ENCODE data around the gene PPP2R3B. TPM values are rescaled to one million over a fixed set of nuclear protein-coding genes. Genes with fewer than 3 reads are reported as not detected.
A peak's percentile ranks its signal among the peaks of the same experiment; 100 is the strongest.
"Not testable (repeated sequence)": the region's sequence is repeated elsewhere in the genome, so short reads cannot be mapped to it uniquely, and the experiment has no call there.

PPP2R3B gene
- total and polyA plus RNA-seq, 7 experiments from 2014 or later, result 7.3 to 53.5 (median 30.0) TPM

GRCh38 chrX:308821-309520 is 77.7 kb downstream of the PPP2R3B start:
- Mint-ChIP-seq H3K9me3 (peaks cover 0 to 7% (median 0%) of the 10 kb centered on the region in 11 donors), H3K27ac (no peak overlapping the region), H3K36me3 (peaks cover 14 to 42% (median 25%) of the 10 kb centered on the region in 5 donors), H3K27me3 (no peaks in the 10 kb centered on the region), H3K4me3 (no peak overlapping the region), H3K4me1 (peaks cover 0 to 4% (median 0%) of the 10 kb centered on the region in 7 donors)
- no peak overlapping the region for H3K4me3 ChIP-seq (ENCODE audit: low read length)
- ATAC-seq (no peak), DNase-seq (no peak)
- intact Hi-C loops (cut with micrococcal nuclease), result no loop called here
- no peaks in the 10 kb centered on the region for H3K27me3 ChIP-seq (ENCODE audit: control insufficient read depth in 2 of 2, insufficient read depth in 2 of 2, low read length in 2 of 2)
- peaks cover 8 to 80% (median 27%) of the 10 kb centered on the region in 3 experiments for H3K36me3 ChIP-seq (ENCODE audit: control insufficient read depth in 2 of 3, insufficient read depth in 3 of 3, low read length in 3 of 3)
- no peaks in the 10 kb centered on the region for H3K9me3 ChIP-seq (ENCODE audit: control insufficient read depth in 2 of 3, low read length in 3 of 3)
- no peaks in the 10 kb centered on the region for H3K4me1 ChIP-seq (ENCODE audit: control insufficient read depth in 2 of 2, insufficient read depth in 2 of 2, low read length in 2 of 2)
- H3K27ac ChIP-seq (ENCODE audit: low read depth, low read length), result no peak overlapping the region
- POLR2A ChIA-PET, result no interaction called here
- CTCF ChIA-PET, result no interaction called here

DNA sequence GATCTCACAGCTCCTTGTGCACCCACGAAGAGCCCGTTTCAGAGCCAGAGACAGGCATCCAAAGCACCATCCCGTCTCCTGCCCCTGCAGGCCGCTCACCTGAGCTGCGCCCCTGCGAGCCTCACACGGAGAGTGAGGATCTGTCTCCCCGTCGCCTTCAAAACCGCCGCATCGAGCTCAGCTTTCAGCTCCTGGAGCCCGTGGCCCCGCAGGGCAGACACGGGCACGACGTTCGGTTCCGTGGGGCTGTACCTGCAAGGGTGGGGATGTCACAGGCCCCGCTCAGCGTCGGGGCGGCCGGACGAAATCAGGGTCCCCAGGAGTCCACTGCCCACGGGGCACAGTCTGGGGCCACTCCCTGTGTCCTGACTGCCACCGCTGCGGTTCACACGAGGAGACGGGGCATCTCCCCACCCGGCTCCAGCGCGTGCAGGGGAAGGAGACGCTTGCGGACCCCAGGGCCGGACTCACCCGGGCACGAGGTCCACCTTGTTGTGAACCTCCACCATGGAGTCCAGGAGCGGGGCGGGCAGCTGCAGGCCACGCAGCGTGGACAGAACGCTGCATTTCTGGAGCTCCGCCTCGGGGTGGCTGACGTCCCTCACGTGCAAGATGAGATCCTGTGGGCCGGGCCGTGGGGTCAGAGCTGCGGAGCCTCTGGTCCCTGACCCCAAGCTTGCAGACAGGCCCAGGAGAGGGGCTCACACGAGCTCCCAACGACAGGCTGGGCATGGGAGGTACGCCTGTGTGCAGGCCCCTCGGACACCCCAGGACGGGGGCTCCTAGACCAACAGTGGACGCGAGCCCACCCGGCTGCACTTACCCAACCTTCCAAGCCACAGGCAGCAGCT is 79.2 kb downstream of the PPP2R3B start:
- CTCF ChIA-PET, result no interaction called here
- Histone ChIP-seq H3K9me3 (ENCODE audit: control insufficient read depth in 2 of 3, low read length in 3 of 3) (no peaks in the 10 kb centered on the region), H3K4me3 (ENCODE audit: low read length) (no peak overlapping the region), H3K36me3 (ENCODE audit: control insufficient read depth in 2 of 3, insufficient read depth in 3 of 3, low read length in 3 of 3) (peaks cover 8 to 73% (median 27%) of the 10 kb centered on the region in 3 experiments), H3K27ac (ENCODE audit: low read depth, low read length) (no peak overlapping the region), H3K27me3 (ENCODE audit: control insufficient read depth in 2 of 2, insufficient read depth in 2 of 2, low read length in 2 of 2) (no peaks in the 10 kb centered on the region), H3K4me1 (ENCODE audit: control insufficient read depth in 2 of 2, insufficient read depth in 2 of 2, low read length in 2 of 2) (no peaks in the 10 kb centered on the region)
- peaks cover 12 to 44% (median 26%) of the 10 kb centered on the region in 5 donors for H3K36me3 Mint-ChIP-seq
- POLR2A ChIA-PET, result no interaction called here
- H3K4me1 Mint-ChIP-seq, result peaks cover 0 to 2% (median 0%) of the 10 kb centered on the region in 7 donors
- H3K9me3 Mint-ChIP-seq, result peaks cover 0 to 11% (median 0%) of the 10 kb centered on the region in 11 donors
- H3K27me3 Mint-ChIP-seq, result no peaks in the 10 kb centered on the region
- no peak overlapping the region for H3K27ac Mint-ChIP-seq
- ATAC-seq, result no peak
- intact Hi-C loops (cut with micrococcal nuclease), result no loop called here
- DNase-seq, result no peak
- H3K4me3 Mint-ChIP-seq, result no peak overlapping the region

GRCh38 chrX:306614-307251 is 80.0 kb downstream of the PPP2R3B start:
- intact Hi-C loops (cut with micrococcal nuclease); H3K27ac ChIP-seq (ENCODE audit: low read depth, low read length); ATAC-seq; DNase-seq; H3K4me1 Mint-ChIP-seq; CTCF ChIA-PET; H3K27ac Mint-ChIP-seq; H3K4me3 ChIP-seq (ENCODE audit: low read length); H3K27me3 Mint-ChIP-seq; H3K27me3 ChIP-seq (ENCODE audit: control insufficient read depth in 2 of 2, insufficient read depth in 2 of 2, low read length in 2 of 2); POLR2A ChIA-PET; H3K4me3 Mint-ChIP-seq; H3K4me1 ChIP-seq (ENCODE audit: control insufficient read depth in 2 of 2, insufficient read depth in 2 of 2, low read length in 2 of 2); H3K9me3 ChIP-seq (ENCODE audit: control insufficient read depth in 2 of 3, low read length in 3 of 3): not testable (repeated sequence)
- H3K9me3 Mint-ChIP-seq, result peaks cover 0 to 11% (median 0%) of the 10 kb centered on the region in 11 donors
- H3K36me3 Mint-ChIP-seq, result peaks cover 7 to 46% (median 21%) of the 10 kb centered on the region in 5 donors
- H3K36me3 ChIP-seq (ENCODE audit: control insufficient read depth in 2 of 3, insufficient read depth in 3 of 3, low read length in 3 of 3), result peaks cover 4 to 73% (median 20%) of the 10 kb centered on the region in 3 experiments

- Mint-ChIP-seq H3K27ac (peak overlapping the region in 1 of 9 donors; percentile 21), H3K9me3 (peaks cover 0 to 11% (median 0%) of the 10 kb centered on the region in 11 donors), H3K36me3 (peaks cover 6 to 49% (median 22%) of the 10 kb centered on the region in 5 donors)
- DNase-seq, result peak in 1 of 9 donors; percentile 18
- CTCF ChIA-PET; H3K4me3 Mint-ChIP-seq; H3K27me3 Mint-ChIP-seq; H3K4me1 ChIP-seq (ENCODE audit: control insufficient read depth in 2 of 2, insufficient read depth in 2 of 2, low read length in 2 of 2); H3K4me3 ChIP-seq (ENCODE audit: low read length); H3K4me1 Mint-ChIP-seq; H3K9me3 ChIP-seq (ENCODE audit: control insufficient read depth in 2 of 3, low read length in 3 of 3); H3K27me3 ChIP-seq (ENCODE audit: control insufficient read depth in 2 of 2, insufficient read depth in 2 of 2, low read length in 2 of 2); POLR2A ChIA-PET; H3K27ac ChIP-seq (ENCODE audit: low read depth, low read length); intact Hi-C loops (cut with micrococcal nuclease); ATAC-seq: not testable (repeated sequence)
- peaks cover 4 to 73% (median 13%) of the 10 kb centered on the region in 3 experiments for H3K36me3 ChIP-seq (ENCODE audit: control insufficient read depth in 2 of 3, insufficient read depth in 3 of 3, low read length in 3 of 3)
These were observed 80.7 kb downstream of the PPP2R3B start for GRCh38 chrX:305781-306613.

GRCh38 chrX:302975-303374 is 83.7 kb downstream of the PPP2R3B start:
- H3K27ac Mint-ChIP-seq, result peak overlapping the region in 2 of 9 donors; percentile 43 to 55
- intact Hi-C loops (cut with micrococcal nuclease), result no loop called here
- POLR2A ChIA-PET, result no interaction called here

GRCh38 chrX:300334-300733 is 86.4 kb downstream of the PPP2R3B start:
- no peak overlapping the region for H3K27ac Mint-ChIP-seq
- H3K9me3 Mint-ChIP-seq, result peaks cover 0 to 8% (median 0%) of the 10 kb centered on the region in 11 donors
- peaks cover 6 to 45% (median 13%) of the 10 kb centered on the region in 5 donors for H3K36me3 Mint-ChIP-seq
- CTCF ChIA-PET, result no interaction called here
- Histone ChIP-seq H3K36me3 (ENCODE audit: control insufficient read depth in 2 of 3, insufficient read depth in 3 of 3, low read length in 3 of 3) (peaks cover 0 to 51% (median 0%) of the 10 kb centered on the region in 3 experiments), H3K4me1 (ENCODE audit: control insufficient read depth in 2 of 2, insufficient read depth in 2 of 2, low read length in 2 of 2) (no peaks in the 10 kb centered on the region), H3K27ac (ENCODE audit: low read depth, low read length) (no peak overlapping the region), H3K4me3 (ENCODE audit: low read length) (no peak overlapping the region), H3K27me3 (ENCODE audit: control insufficient read depth in 2 of 2, insufficient read depth in 2 of 2, low read length in 2 of 2) (no peaks in the 10 kb centered on the region), H3K9me3 (ENCODE audit: control insufficient read depth in 2 of 3, low read length in 3 of 3) (no peaks in the 10 kb centered on the region)
- no peaks in the 10 kb centered on the region for H3K27me3 Mint-ChIP-seq
- H3K4me1 Mint-ChIP-seq, result no peaks in the 10 kb centered on the region
- POLR2A ChIA-PET, result no interaction called here
- no peak overlapping the region for H3K4me3 Mint-ChIP-seq
- intact Hi-C loops (cut with micrococcal nuclease), result no loop called here
- no peak for DNase-seq
- ATAC-seq, result no peak

More at GRCh38 chrX:302975-303374, 83.7 kb downstream of the PPP2R3B start:
- DNase-seq (no peak), ATAC-seq (no peak)
- H3K4me3 Mint-ChIP-seq, result no peak overlapping the region
- Histone ChIP-seq H3K4me1 (ENCODE audit: control insufficient read depth in 2 of 2, insufficient read depth in 2 of 2, low read length in 2 of 2) (no peaks in the 10 kb centered on the region), H3K27ac (ENCODE audit: low read depth, low read length) (no peak overlapping the region), H3K27me3 (ENCODE audit: control insufficient read depth in 2 of 2, insufficient read depth in 2 of 2, low read length in 2 of 2) (no peaks in the 10 kb centered on the region), H3K4me3 (ENCODE audit: low read length) (no peak overlapping the region), H3K9me3 (ENCODE audit: control insufficient read depth in 2 of 3, low read length in 3 of 3) (no peaks in the 10 kb centered on the region), H3K36me3 (ENCODE audit: control insufficient read depth in 2 of 3, insufficient read depth in 3 of 3, low read length in 3 of 3) (peaks cover 4 to 66% (median 7%) of the 10 kb centered on the region in 3 experiments)
- no peaks in the 10 kb centered on the region for H3K4me1 Mint-ChIP-seq
- CTCF ChIA-PET, result no interaction called here
- H3K36me3 Mint-ChIP-seq, result peaks cover 6 to 45% (median 17%) of the 10 kb centered on the region in 5 donors
- peaks cover 0 to 11% (median 0%) of the 10 kb centered on the region in 11 donors for H3K9me3 Mint-ChIP-seq
- H3K27me3 Mint-ChIP-seq, result no peaks in the 10 kb centered on the region

Data from naive thymus-derived CD4-positive, alpha-beta T cell (primary cell).